Gastroesophageal sphincter (tissue), 3 donors: ENCODE results near the gene PYCR2.

Experiments used
- CTCF ChIP-seq, 4 experiments: fragments of 200-600 bp in 2 of 4; fragments of 450-650 bp in 2 of 4; sonication (generic) in 1 of 4; IDR thresholded peaks; one replicate each; pipeline ENCODE4 v1.5.1; 2017 to 2019; ENCODE audit warnings: antibody characterized with exemption in 4 of 4, mild to moderate bottlenecking in 2 of 4, moderate library complexity in 2 of 4
- POLR2A ChIP-seq, 2 donors: fragments of 450-650 bp; IDR thresholded peaks; one replicate each; pipeline ENCODE4 v1.6.1; 2017; ENCODE audit warnings: antibody characterized with exemption in 2 of 2, mild to moderate bottlenecking in 2 of 2, moderate library complexity in 1 of 2
- POLR2AphosphoS5 ChIP-seq: sonication (generic); formaldehyde crosslinking; IDR thresholded peaks from one replicate; pipeline ENCODE4 v1.6.1; 2017; ENCODE audit warnings: antibody characterized with exemption

DNA sequence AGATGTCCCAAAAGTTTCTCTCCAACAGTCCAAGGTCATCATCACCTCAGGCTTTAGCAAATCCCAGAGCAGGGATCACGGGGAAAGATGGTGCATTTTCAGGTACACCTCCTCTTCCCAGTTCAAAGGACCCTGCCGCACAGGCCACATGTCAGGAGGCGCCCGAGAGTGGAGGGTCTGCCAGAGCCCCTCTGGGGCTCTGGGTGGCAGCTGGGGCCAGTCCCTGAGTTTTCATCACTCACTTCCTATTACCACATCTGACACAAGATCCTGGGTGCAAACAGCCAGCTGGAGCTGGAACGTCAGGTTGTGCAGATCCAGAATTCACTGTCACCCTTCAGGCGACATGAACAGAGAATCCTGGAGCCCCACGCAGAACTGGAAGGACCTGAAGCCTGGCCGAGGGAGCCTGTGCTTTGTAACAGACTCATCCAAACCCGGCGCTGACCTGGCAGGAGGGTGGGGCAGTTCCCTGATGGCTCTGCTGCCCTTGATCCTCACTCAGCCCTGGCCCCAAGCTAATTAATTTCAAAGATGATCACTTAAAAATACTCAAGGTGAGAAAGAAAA, 50.7 kb downstream of the PYCR2 start:
- no peak for TF ChIP-seq CTCF (IDR thresholded peaks at IDR 0.05)
- no peak for TF ChIP-seq POLR2A (IDR thresholded peaks at IDR 0.05)
- no peak for TF ChIP-seq POLR2AphosphoS5
